Neuron (in vitro differentiated cells): ENCODE data around the gene PLA2G4A.

Experiments
- H2AFZ ChIP-seq: one replicate; pipeline ENCODE4 v1.6.1; 2013; ENCODE audit warnings: low read depth, mild to moderate bottlenecking, inconsistent platforms, low read length, moderate library complexity
- H3K27me3 ChIP-seq: one replicate; pipeline ENCODE4 v1.6.1; 2013; ENCODE audit warnings: low read length; ENCODE audit not compliant: insufficient read depth
- H3K36me3 ChIP-seq: one replicate; pipeline ENCODE4 v1.6.1; 2013; ENCODE audit warnings: low read length; ENCODE audit not compliant: insufficient read depth
- H3K4me1 ChIP-seq: one replicate; pipeline ENCODE4 v1.6.1; 2013; ENCODE audit warnings: low read length; ENCODE audit not compliant: insufficient read depth
- H3K4me3 ChIP-seq: 2 replicates; pipeline ENCODE4 v1.5.1; 2013; ENCODE audit warnings: mild to moderate bottlenecking, low read length, moderate library complexity
- H3K9me3 ChIP-seq: one replicate; pipeline ENCODE4 v1.6.1; 2013; ENCODE audit warnings: low read length

Gene PLA2G4A

DNA sequence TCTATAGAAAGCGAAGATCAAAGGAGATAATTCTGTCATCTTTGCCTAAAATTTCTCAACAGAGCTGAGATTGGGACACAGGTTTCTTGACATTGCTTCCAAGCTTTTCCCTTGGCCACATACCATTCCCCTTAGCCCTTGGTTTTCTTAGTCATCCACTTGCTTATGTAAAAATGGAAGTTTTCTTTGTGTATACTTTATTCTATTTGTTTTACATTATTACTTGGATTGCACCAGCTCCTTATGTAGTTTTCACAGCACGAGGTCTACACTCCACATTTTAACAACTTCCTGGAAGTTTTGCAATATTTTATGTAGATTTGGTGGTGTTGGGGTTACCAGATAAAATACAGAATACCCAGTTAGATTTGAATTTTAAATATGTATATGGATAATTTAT, 129.8 kb downstream of the PLA2G4A start:
- H3K36me3 ChIP-seq: no peaks in the 10 kb centered on the region
- H3K27me3 ChIP-seq: no peaks in the 10 kb centered on the region
- H3K4me1 ChIP-seq: no peaks in the 10 kb centered on the region
- no peak overlapping the region for H2AFZ ChIP-seq
- no peak overlapping the region for H3K4me3 ChIP-seq
- no peaks in the 10 kb centered on the region for H3K9me3 ChIP-seq

GRCh38 chr1:186960861-186961260, 132.1 kb downstream of the PLA2G4A start:
- no peaks in the 10 kb centered on the region for H3K4me1 ChIP-seq
- H3K36me3 ChIP-seq: no peaks in the 10 kb centered on the region
- H2AFZ ChIP-seq: no peak overlapping the region
- H3K27me3 ChIP-seq: no peaks in the 10 kb centered on the region
- no peaks in the 10 kb centered on the region for H3K9me3 ChIP-seq
- H3K4me3 ChIP-seq: no peak overlapping the region

GRCh38 chr1:186965847-186966246, 137.1 kb downstream of the PLA2G4A start:
- H3K4me3 ChIP-seq: no peak overlapping the region
- no peaks in the 10 kb centered on the region for H3K4me1 ChIP-seq
- H3K36me3 ChIP-seq: no peaks in the 10 kb centered on the region
- no peak overlapping the region for H2AFZ ChIP-seq
- H3K9me3 ChIP-seq: no peaks in the 10 kb centered on the region
- H3K27me3 ChIP-seq: no peaks in the 10 kb centered on the region

GRCh38 chr1:186966456-186966855, 137.7 kb downstream of the PLA2G4A start:
- H3K4me3 ChIP-seq: no peak overlapping the region
- H3K4me1 ChIP-seq: no peaks in the 10 kb centered on the region
- no peak overlapping the region for H2AFZ ChIP-seq
- H3K27me3 ChIP-seq: no peaks in the 10 kb centered on the region
- no peaks in the 10 kb centered on the region for H3K9me3 ChIP-seq
- no peaks in the 10 kb centered on the region for H3K36me3 ChIP-seq

GRCh38 chr1:186967656-186968394, 139.1 kb downstream of the PLA2G4A start:
- Histone ChIP-seq H2AFZ (no peak overlapping the region), H3K27me3 (no peaks in the 10 kb centered on the region), H3K9me3 (no peaks in the 10 kb centered on the region), H3K4me1 (no peaks in the 10 kb centered on the region), H3K4me3 (no peak overlapping the region), H3K36me3 (no peaks in the 10 kb centered on the region)

DNA sequence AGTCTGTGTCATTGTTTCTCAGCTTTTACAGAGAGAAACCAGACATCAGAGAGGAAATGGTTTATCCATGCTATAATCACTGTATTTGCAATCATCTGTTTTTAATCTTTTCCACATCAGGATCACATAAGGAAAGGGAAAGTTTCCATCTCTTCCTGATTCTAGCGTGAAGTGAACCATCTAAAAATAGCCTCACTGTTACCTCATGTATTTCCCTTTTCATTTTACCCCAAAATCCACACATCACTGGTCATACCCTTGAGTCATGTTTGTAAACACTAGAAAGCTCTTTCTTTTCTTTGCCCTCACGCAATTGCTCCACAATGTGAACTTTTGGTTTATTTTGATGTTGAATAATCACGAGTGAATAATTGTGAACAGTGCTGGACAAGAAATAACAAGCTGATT, 146.0 kb downstream of the PLA2G4A start:
- Histone ChIP-seq H2AFZ (no peak overlapping the region), H3K9me3 (no peaks in the 10 kb centered on the region), H3K4me3 (no peak overlapping the region), H3K4me1 (no peaks in the 10 kb centered on the region), H3K36me3 (no peaks in the 10 kb centered on the region), H3K27me3 (no peaks in the 10 kb centered on the region)

DNA sequence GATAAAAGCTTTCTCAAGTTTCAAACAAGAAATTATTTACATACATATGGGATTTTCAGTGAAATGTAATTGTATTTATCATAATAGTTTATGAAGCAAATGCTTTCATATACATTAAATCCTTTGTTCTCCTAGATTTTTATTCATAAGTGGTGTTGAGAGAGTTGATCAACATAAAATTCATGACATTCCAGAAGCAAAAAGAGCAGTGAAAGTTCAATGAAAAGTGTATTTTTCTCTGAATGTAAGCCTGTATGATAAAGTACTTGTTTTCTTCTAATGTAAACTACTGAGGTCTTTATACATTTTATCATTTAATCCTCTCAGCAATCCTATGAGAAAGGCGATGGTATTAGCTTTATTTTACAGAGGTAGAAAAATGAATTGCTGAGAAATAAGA, 146.5 kb downstream of the PLA2G4A start:
- no peak overlapping the region for H2AFZ ChIP-seq
- H3K27me3 ChIP-seq: no peaks in the 10 kb centered on the region
- H3K36me3 ChIP-seq: no peaks in the 10 kb centered on the region
- H3K4me3 ChIP-seq: no peak overlapping the region
- H3K9me3 ChIP-seq: no peaks in the 10 kb centered on the region
- H3K4me1 ChIP-seq: no peaks in the 10 kb centered on the region

DNA sequence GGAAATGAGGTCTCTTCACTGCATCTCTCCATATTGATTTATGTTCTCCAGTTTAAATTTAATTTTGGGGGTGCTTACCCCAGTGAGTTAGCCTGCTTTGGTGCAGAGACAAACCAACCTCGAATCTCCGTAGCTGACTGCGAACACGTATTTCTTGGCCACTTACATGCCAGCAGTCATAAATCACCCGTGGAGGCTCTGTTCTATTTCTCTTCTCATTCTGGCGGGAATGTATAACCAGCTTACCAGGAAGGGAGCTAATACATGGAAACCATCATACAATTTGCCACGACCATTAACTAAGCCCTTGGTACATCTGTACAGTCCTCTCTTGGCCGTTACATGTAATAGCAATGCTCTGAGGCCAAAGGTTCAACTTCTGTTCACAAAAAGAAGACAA, 148.0 kb downstream of the PLA2G4A start:
- Histone ChIP-seq H3K36me3 (no peaks in the 10 kb centered on the region), H3K4me1 (no peaks in the 10 kb centered on the region), H3K27me3 (no peaks in the 10 kb centered on the region), H3K9me3 (no peaks in the 10 kb centered on the region), H2AFZ (no peak overlapping the region), H3K4me3 (no peak overlapping the region)

DNA sequence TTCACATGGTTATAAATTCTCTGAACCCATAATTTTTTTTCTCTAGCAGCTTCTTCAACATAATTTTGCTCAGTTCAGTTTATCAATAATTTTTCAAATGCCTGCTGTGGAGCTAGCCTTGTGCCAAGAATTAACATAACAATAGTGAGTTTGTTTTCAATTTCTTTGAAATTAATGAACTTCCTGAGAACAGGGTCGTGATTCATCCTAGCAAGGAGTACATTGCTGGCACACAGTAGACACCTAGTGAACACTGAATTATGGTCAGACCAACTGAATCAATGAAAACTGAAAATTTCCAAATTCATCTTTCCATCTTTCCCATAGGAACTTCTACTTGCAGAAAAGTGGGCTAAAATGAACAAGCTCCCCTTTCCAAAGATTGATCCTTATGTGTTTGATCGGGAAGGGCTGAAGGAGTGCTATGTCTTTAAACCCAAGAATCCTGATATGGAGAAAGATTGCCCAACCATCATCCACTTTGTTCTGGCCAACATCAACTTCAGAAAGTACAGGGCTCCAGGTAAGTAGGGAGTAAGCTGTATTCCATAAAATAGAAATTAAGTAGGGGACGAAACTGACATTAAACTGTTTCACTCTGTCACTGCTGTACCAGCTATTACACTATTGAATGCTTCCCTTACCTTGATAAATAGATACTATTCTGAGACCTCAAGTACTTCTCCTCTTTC, 148.7 kb downstream of the PLA2G4A start:
- H3K4me3 ChIP-seq: no peak overlapping the region
- no peaks in the 10 kb centered on the region for H3K4me1 ChIP-seq
- no peaks in the 10 kb centered on the region for H3K27me3 ChIP-seq
- no peak overlapping the region for H2AFZ ChIP-seq
- H3K9me3 ChIP-seq: no peaks in the 10 kb centered on the region
- H3K36me3 ChIP-seq: no peaks in the 10 kb centered on the region

GRCh38 chr1:186978596-186979556, 150.1 kb downstream of the PLA2G4A start:
- H3K36me3 ChIP-seq: no peaks in the 10 kb centered on the region
- H3K9me3 ChIP-seq: no peaks in the 10 kb centered on the region
- no peak overlapping the region for H2AFZ ChIP-seq
- H3K4me1 ChIP-seq: no peaks in the 10 kb centered on the region
- no peaks in the 10 kb centered on the region for H3K27me3 ChIP-seq
- no peak overlapping the region for H3K4me3 ChIP-seq

GRCh38 chr1:186980400-186980799, 151.7 kb downstream of the PLA2G4A start:
- Histone ChIP-seq H3K4me1 (no peaks in the 10 kb centered on the region), H2AFZ (no peak overlapping the region), H3K9me3 (no peaks in the 10 kb centered on the region), H3K36me3 (no peaks in the 10 kb centered on the region), H3K27me3 (no peaks in the 10 kb centered on the region), H3K4me3 (no peak overlapping the region)

DNA sequence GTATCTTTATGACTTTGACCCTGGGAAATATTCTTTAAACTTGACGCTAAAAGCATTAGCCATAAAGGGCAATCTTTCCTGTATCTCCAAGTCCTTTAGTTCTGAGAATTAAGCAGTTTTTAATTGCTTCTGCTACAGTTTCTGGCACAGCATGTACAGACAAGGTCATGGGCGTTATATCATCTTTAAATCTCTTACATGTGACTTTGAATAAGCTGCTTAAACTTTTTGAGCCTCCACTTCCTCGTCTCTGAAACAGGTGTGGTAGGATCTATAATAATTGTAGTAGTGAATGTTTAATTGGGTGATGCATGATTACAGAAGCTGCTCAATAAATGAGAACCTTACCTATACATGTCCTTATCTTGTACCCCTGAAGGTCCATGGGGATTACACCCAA, 153.4 kb downstream of the PLA2G4A start:
- no peak overlapping the region for H2AFZ ChIP-seq

GRCh38 chr1:186983327-186983726, 154.6 kb downstream of the PLA2G4A start:
- Histone ChIP-seq H3K4me1 (peaks cover 2% of the 10 kb centered on the region), H2AFZ (no peak overlapping the region), H3K9me3 (no peaks in the 10 kb centered on the region), H3K36me3 (no peaks in the 10 kb centered on the region), H3K27me3 (no peaks in the 10 kb centered on the region), H3K4me3 (no peak overlapping the region)

More for the DNA sequence above, 153.4 kb downstream of the PLA2G4A start:
- Histone ChIP-seq H3K4me1 (peaks cover 2% of the 10 kb centered on the region), H3K36me3 (no peaks in the 10 kb centered on the region), H3K4me3 (no peak overlapping the region), H3K9me3 (no peaks in the 10 kb centered on the region), H3K27me3 (no peaks in the 10 kb centered on the region)
